Pulmonary artery endothelial cell (primary cell): Measurements from ENCODE around the gene DMRT2. TPM values are rescaled to one million over a fixed set of nuclear protein-coding genes. Genes with fewer than 3 reads are reported as not detected.

ENCODE experiments used
- DNase-seq: peaks from one replicate; pipeline ENCODE4 v3.0.0-alpha.2; 2011; ENCODE audit warnings: low read depth, low spot score
- total RNA-seq: library from RNA; depleted of rRNA; stranded (reverse); fragments of >200 nt; gene quantifications from 2 replicates; pipeline ENCODE4 v1.2.3, GENCODE V29; 2014

Gene DMRT2
- total RNA-seq, 1 donor from 2014 or later: not detected

DNA sequence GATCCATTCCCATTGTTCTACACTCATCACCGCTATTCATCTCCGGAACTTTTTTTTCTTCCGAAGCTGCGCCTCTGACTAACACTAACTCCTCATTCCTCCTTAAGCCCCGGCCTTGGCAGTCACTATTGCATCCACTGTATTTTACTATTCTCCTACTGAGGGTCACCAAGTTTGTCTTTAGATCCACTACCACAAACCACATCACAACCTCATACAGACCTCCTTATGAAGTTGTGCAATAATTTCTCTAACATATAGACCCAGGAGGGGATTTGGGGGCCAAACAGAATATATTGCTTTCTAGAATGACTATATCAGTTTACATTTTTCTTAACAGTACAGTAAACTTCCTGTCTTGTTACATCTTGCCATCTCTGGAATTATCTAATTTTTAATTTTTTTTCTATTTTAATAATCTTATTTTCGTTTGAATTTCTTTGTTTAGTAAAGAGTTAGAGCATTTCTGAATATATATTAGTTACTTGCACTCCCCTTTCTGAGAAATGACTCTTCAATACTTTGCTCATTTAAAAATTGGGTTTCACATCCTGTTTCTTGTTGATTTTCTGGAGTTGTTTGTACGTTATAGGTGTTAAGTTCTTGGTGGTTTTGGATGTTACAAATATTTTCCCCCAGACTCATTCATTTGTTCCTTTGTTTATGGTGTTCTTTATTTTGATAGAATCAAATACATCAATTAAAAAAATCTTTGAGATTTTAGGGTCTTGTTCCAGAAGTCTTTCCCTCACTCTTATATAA lies 37.1 kb downstream of the DMRT2 start:
- no peak for DNase-seq

DNA sequence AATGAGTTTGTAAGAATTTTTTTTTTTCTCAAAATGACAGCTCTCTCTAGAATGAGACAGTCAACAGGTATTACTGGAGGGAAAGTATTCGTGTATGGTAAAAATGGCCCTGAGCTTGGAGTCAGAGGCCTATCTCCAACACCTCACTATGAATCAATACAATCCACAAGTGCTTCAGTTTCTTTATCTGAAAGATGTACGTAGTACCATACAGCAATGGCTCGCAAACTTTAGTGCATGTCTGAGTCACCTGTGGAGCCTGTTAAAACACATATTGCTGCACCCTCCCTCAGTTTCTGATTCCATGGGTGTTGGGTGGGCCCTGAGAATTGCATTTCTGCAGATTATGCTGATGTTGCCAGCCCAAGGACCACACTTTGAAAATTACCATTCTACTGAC lies 44.6 kb downstream of the DMRT2 start:
- no peak for DNase-seq

DNA sequence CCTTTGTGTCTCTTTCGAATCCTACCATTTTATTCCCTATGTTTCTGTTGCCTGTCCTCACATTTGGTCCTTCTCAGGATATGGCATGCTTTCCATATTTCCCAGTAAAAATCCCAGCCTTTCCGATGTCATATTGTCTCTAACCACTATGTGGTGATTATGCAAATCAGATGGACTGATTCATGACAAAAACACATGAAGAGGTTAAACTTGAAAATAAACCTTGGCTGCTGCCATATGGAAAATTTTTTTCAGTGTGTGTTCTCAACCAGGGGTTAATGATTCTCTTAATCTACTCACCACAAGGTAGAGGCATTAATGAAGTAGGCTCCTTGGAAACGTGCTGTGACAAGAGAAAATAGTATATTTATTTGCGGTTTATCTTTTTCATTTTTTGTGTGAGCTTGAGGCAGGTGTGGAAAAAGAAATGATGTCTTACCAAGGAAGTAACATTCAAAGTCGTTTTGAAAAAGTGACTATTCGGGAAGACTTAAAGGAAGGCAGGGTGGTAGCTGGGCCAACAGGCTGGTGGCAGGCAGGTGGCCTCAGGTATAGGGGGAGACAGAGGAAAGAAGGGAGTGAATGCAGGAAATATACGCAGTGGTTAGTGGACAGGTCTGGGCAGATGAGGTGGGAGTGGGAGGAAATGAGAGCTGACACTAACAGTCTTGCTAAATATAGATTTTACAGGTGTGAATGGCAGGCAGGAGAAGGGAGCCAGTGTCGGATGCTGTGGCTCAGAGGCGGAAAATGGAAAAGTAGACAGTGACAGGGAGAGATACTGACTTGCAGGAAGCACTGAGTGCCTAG lies 46.2 kb downstream of the DMRT2 start:
- no peak for DNase-seq

DNA sequence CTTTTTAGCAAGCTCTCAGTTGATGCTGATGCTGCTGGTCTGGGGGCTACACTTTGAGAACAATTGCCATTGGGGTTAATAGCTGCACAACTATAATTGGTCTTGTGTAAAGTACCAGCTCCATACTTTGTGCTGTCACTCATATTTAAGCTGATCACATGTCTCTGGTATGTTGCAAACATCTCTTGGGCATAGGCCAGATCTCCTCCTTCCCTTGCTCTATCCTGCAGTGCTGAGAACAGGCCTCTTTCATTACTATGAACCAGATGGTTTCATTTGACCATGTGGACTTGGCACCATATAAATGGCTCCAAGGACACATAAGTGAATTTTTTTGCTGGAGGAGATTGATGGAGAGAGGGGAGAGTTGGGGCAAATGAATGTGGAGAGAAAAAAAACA lies 48.4 kb downstream of the DMRT2 start:
- DNase-seq: no peak

DNA sequence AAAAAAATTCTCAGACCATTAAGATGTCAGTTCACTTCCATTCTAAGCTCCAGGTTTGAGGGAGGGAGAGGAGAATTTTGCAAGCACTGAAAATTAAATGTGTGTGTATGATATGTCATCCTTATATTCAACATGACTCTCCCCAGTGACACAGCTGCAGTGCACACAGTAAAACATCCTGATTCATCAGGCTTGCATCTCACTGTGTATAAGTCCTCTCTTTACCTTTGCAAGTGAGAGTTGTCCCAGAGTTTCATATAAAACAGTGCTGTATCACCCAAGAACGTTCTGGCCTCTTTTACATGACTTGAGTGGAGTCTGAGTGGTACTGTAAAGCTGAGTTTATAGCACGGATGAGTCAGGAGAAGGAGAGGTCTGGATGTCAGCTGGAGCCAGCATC lies 50.0 kb downstream of the DMRT2 start:
- no peak for DNase-seq

DNA sequence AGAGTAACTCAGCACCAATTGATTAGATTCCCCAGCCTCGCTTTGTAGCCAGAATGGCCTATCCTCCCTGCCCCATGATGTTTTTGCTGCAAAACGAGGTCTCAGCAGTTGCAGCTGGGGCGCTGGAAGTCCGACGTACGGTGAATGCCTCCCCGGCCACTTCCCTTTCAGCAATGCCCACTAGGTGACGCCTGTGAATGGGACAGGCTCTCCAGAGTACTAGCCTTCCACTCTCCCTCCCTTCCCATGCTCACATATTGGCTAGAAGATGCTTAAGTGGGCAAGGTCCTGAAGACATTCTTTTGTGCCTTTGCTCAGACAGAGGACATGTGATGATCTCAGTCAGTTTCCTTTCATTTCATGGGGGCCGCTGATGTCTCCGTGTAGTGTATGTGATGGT lies 50.8 kb downstream of the DMRT2 start:
- DNase-seq: no peak

DNA sequence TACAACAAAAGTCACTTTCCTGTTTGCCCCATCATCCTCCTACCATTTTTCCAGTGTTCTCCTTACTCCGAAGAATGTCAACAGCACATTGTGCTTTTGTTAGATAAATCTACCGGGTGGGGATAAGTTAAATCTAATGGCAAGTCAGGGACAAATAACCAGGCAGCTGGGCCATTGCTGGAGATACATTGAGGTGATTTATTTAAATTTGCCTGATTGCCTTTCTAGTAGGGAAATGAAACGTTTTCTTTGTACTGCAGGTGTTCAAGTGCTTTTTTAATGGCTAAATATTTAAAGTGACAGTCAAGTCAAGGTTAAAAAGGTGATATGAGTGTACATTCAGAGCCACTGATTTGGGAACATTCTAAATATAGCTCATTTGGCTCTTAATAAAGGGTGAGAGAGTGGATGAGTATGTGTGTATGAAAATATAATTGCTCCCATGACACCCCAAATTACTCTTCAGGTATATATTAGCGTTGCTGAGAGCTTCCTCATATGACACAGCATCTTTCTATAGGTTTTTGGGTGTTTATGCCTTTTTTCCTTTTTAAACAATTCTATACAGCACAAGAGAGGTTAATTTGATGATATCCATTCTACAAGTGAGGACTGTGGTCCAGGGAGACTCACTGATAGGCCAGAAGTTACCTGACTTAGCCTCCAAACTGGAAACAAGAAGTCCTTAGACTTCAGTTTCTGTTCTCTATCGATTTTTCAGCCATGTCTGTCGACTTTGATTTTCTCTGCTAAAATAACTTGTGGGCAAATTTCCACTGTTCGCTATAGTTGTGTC lies 51.9 kb downstream of the DMRT2 start:
- DNase-seq: no peak

DNA sequence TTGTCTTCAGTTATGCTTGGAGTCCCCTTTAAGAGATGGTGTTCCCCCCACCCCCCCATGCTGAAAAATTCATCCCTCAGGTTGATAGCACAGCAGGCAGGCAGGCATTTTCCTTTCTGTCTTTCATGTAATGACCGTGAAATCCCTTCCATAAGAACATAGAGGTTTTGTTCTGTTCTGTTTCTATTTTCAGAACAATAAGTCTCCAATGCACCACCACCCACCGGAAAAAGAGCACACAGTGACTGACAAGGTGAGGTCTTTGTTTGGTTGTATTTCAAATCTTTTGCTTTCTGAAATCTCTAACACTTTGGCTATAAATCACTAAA lies 52.4 kb downstream of the DMRT2 start:
- no peak for DNase-seq

Other genes with a start within 250 kb of the DMRT2 start
- gene DMRT1, start 208.7 kb upstream of the DMRT2 start, total RNA-seq: 0.07 and 0.21 TPM in 2 replicates
- gene DMRT3, start 73.7 kb upstream of the DMRT2 start, total RNA-seq: not detected in 2 replicates